ENCODE data around the gene FBN1. TPM values are rescaled to one million over a fixed set of nuclear protein-coding genes. Genes with fewer than 3 reads are reported as not detected.

The FBN1 gene
- total RNA-seq, 1 donor from 2014 or later: 0.62 TPM

GRCh38 chr15:48426044-48426443 lies 219.5 kb downstream of the FBN1 start:
- Mint-ChIP-seq H3K27me3 (no peaks in the 10 kb centered on the region), H3K4me3 (no peak overlapping the region), H3K27ac (no peak overlapping the region), H3K9me3 (no peaks in the 10 kb centered on the region), H3K36me3 (ENCODE audit: low read depth) (no peaks in the 10 kb centered on the region), H3K4me1 (no peaks in the 10 kb centered on the region)
- intact Hi-C loops (cut with micrococcal nuclease): loop anchor here (1.0 kb wide), 1 partner anchor 36 kb away; no protein-coding TSS in a partner anchor
- ChIA-PET CTCF (no interaction called here), POLR2A (no interaction called here)
- no peak for ATAC-seq (ENCODE audit: low read depth)
- TF ChIP-seq CTCF (IDR thresholded peaks at IDR 0.05): no peak
- no peak for DNase-seq

- H3K4me3 Mint-ChIP-seq: no peak overlapping the region
- no peak for ATAC-seq (ENCODE audit: low read depth)
- no peaks in the 10 kb centered on the region for H3K4me1 Mint-ChIP-seq
- ChIA-PET CTCF (no interaction called here), POLR2A (no interaction called here)
- H3K36me3 Mint-ChIP-seq (ENCODE audit: low read depth): no peaks in the 10 kb centered on the region
- intact Hi-C loops (cut with micrococcal nuclease): no loop called here
- no peak for DNase-seq
- no peaks in the 10 kb centered on the region for H3K27me3 Mint-ChIP-seq
- no peaks in the 10 kb centered on the region for H3K9me3 Mint-ChIP-seq
- H3K27ac Mint-ChIP-seq: no peak overlapping the region
- no peak for TF ChIP-seq CTCF (IDR thresholded peaks at IDR 0.05)
Measured at GRCh38 chr15:48425051-48425450, 220.5 kb downstream of the FBN1 start.

- no peak overlapping the region for H3K27ac Mint-ChIP-seq
- H3K9me3 Mint-ChIP-seq: no peaks in the 10 kb centered on the region
- POLR2A ChIA-PET: no interaction called here
- no peak for TF ChIP-seq CTCF (IDR thresholded peaks at IDR 0.05)
- no peaks in the 10 kb centered on the region for H3K36me3 Mint-ChIP-seq (ENCODE audit: low read depth)
- CTCF ChIA-PET: no interaction called here
- H3K27me3 Mint-ChIP-seq: no peaks in the 10 kb centered on the region
- no peaks in the 10 kb centered on the region for H3K4me1 Mint-ChIP-seq
- no peak overlapping the region for H3K4me3 Mint-ChIP-seq
- no peak for DNase-seq
- intact Hi-C loops (cut with micrococcal nuclease): no loop called here
- no peak for ATAC-seq (ENCODE audit: low read depth)
Measured at GRCh38 chr15:48423896-48424475, 221.5 kb downstream of the FBN1 start.

- Mint-ChIP-seq H3K4me1 (no peaks in the 10 kb centered on the region), H3K27me3 (peaks cover 1% of the 10 kb centered on the region), H3K4me3 (no peak overlapping the region), H3K36me3 (ENCODE audit: low read depth) (no peaks in the 10 kb centered on the region), H3K9me3 (no peaks in the 10 kb centered on the region), H3K27ac (no peak overlapping the region)
- no peak for DNase-seq
- CTCF ChIA-PET: no interaction called here
- TF ChIP-seq CTCF (IDR thresholded peaks at IDR 0.05): no peak
- POLR2A ChIA-PET: no interaction called here
- intact Hi-C loops (cut with micrococcal nuclease): no loop called here
- ATAC-seq (ENCODE audit: low read depth): no peak
Measured at GRCh38 chr15:48423342-48423741, 222.2 kb downstream of the FBN1 start.

- no peaks in the 10 kb centered on the region for H3K36me3 Mint-ChIP-seq (ENCODE audit: low read depth)
- H3K4me3 Mint-ChIP-seq: no peak overlapping the region
- ATAC-seq (ENCODE audit: low read depth): no peak
- H3K9me3 Mint-ChIP-seq: no peaks in the 10 kb centered on the region
- TF ChIP-seq CTCF (IDR thresholded peaks at IDR 0.05): no peak
- DNase-seq: no peak
- ChIA-PET CTCF (no interaction called here), POLR2A (no interaction called here)
- H3K27ac Mint-ChIP-seq: no peak overlapping the region
- intact Hi-C loops (cut with micrococcal nuclease): no loop called here
- H3K4me1 Mint-ChIP-seq: no peaks in the 10 kb centered on the region
- H3K27me3 Mint-ChIP-seq: peaks cover 1% of the 10 kb centered on the region
Measured at GRCh38 chr15:48422401-48422800, 223.1 kb downstream of the FBN1 start.
